ENCODE measurements around the gene PRDM16.
"Not testable (repeated sequence)": the region's sequence is repeated elsewhere in the genome, so short reads cannot be mapped to it uniquely, and the experiment has no call there.

PRDM16 gene

DNA sequence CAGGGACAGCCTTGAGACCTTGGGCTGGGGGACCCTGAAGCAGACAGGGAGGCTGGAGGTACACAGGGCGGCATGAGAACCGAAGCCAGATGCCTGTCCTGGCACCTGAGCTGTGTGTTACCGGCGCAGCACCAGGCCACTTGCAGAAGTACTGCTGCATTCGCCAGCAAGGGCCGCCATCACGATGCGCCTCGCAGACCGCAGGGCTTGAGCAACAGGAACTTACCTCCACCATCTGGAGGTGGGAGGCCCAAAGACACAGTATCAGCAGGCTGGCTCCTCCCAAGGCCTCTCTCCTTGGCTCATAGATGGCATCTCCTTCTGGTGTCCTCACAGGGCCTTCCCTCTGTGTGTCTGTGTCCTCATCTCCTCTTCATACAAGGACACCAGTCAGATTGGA is 90.1 kb downstream of the PRDM16 start:
- no peak for DNase-seq (ENCODE audit: extremely low read depth in 1 of 2, low read depth in 1 of 2)

DNA sequence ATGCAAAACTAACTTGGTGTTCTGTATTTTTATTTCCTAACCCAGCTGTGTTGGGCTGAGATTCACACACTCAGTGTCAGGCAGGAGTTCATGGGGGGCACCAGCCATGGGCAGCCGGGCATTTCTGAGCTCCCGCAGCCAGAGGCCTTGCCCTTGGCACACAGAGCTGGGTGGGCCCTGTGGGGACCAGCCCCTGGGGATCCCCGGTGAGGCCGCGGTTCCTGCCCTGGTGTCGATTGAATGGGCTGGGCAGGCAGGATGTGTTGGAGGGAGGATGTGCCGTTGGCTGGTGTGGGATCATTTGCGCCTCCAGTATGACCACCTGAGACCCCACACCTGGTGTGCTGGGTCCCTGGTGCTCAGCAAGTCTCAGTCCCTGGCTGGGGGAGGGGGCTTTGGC is 91.0 kb downstream of the PRDM16 start:
- no peak for DNase-seq (ENCODE audit: extremely low read depth in 1 of 2, low read depth in 1 of 2)

GRCh38 chr1:3160647-3161145 is 91.7 kb downstream of the PRDM16 start:
- no peak for DNase-seq (ENCODE audit: extremely low read depth in 1 of 2, low read depth in 1 of 2)

GRCh38 chr1:3161176-3161840 is 92.3 kb downstream of the PRDM16 start:
- no peak for DNase-seq (ENCODE audit: extremely low read depth in 1 of 2, low read depth in 1 of 2)

GRCh38 chr1:3162322-3162882 is 93.4 kb downstream of the PRDM16 start:
- DNase-seq (ENCODE audit: extremely low read depth in 1 of 2, low read depth in 1 of 2), result no peak

- DNase-seq (ENCODE audit: extremely low read depth in 1 of 2, low read depth in 1 of 2), result no peak
Observed at GRCh38 chr1:3163356-3163755, 94.4 kb downstream of the PRDM16 start.

DNA sequence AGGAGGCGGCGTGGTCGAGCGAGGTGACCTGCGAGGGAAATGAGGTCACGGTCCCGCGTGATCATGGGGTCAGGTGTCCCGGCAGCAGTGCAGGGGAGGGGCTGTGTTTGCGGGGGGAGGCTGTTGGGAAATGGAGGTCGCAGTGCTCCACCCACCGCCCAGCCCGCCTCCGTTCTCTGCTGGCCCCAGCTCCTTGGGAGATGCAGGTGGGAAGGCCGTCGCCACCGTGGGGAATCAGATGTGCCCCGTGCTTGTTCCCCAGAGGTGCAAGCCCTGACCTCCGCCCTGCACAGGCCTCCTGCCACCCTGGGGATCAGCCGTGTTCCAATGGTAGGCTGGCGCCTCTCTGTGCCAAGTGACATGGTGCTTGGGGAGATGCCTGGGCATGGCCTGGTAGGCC is 95.7 kb downstream of the PRDM16 start:
- no peak for DNase-seq (ENCODE audit: extremely low read depth in 1 of 2, low read depth in 1 of 2)

- not testable (repeated sequence) for DNase-seq (ENCODE audit: extremely low read depth in 1 of 2, low read depth in 1 of 2)
Observed at GRCh38 chr1:3165189-3165588, 96.2 kb downstream of the PRDM16 start.

GRCh38 chr1:3166206-3166918 is 97.4 kb downstream of the PRDM16 start:
- DNase-seq (ENCODE audit: extremely low read depth in 1 of 2, low read depth in 1 of 2), result no peak

DNA sequence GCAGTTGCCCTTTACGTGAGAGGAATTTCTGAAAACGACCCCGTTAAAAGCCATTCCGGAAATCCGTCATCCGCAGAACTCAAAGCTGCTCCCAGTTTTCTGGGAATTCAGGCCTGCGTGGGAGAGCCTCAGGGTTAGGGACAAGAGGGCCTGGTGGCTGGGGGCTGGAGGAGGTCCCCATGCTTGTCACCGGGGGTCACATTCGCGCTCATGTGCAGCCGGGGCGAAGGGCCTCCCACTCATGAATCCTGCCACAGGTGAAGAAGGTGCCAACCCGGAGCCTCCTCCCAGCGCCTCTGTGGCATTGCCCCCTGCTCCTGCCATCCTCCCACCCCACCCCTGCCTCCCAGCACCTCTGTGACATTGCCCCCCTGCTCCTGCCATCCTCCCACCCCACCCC is 98.3 kb downstream of the PRDM16 start:
- no peak for DNase-seq (ENCODE audit: extremely low read depth in 1 of 2, low read depth in 1 of 2)

GRCh38 chr1:3168678-3169077 is 99.7 kb downstream of the PRDM16 start:
- no peak for DNase-seq (ENCODE audit: extremely low read depth in 1 of 2, low read depth in 1 of 2)

GRCh38 chr1:3169665-3170356 is 100.8 kb downstream of the PRDM16 start:
- no peak for DNase-seq (ENCODE audit: extremely low read depth in 1 of 2, low read depth in 1 of 2)

DNA sequence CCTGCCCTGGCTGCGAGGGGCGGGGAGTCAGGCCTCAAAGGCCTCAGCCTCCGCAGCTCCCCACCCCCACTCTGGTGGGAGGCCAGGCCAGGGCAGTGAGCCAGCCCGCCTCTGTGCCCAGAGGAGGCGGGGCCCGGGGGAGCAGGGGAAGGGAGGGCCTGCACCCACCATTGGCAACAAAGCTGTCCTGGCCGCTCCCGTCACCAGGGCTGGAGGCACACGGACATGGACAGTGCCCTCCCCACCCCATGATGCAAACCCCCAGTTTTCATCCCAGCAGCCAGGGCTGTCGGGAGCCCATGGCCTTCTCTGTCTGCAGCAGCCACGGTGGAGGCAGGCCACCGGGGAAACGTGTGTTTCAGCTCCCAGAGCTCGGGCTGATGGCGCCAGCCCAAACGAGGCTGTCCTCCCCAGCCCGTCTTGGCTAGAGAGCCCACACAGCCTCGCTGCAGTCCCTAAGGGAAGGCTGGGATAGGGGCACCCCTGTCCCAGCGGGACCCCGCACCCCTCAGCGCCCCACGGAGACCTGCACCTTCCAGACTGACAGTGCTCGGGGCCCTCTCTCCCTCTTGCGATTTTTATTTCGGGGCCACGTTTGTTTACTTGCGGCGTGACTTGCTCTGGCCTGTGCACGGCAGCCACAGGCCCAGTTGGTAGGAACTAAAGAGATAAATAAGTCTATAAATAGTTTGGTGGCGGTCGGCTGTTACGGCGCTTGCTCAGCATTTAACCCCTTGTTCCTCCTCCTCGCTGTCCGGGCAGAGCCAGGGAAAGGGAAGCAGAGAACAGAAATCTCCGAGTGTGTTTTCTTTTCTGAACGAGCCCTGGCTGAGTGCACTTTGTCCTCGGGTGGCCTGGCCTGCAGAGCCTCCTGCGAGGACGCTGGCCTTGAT is 101.8 kb downstream of the PRDM16 start:
- DNase-seq (ENCODE audit: extremely low read depth in 1 of 2, low read depth in 1 of 2), result no peak

DNA sequence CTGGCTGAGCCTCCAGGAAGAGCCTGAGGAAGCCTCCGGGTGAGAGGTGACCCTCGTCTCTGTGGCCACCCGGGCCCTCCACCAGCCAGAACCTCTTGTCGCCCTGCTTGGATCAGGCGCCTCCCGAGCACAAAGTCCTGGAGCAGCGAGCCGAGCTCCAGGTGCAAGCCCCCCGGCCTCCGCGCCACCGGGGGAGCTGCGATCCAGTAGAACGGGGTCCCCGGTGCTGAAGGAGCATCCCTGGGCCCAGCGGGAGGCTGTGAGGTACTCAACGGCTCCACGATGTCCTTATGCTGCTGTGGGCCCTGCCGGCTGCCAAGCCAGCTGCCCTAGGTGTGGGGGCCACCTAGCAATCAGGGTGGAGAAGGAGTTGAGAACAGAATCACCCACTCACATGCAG is 102.8 kb downstream of the PRDM16 start:
- DNase-seq (ENCODE audit: extremely low read depth in 1 of 2, low read depth in 1 of 2), result no peak

- DNase-seq (ENCODE audit: extremely low read depth in 1 of 2, low read depth in 1 of 2), result no peak
Observed at GRCh38 chr1:3172431-3173380, 103.7 kb downstream of the PRDM16 start.

DNA sequence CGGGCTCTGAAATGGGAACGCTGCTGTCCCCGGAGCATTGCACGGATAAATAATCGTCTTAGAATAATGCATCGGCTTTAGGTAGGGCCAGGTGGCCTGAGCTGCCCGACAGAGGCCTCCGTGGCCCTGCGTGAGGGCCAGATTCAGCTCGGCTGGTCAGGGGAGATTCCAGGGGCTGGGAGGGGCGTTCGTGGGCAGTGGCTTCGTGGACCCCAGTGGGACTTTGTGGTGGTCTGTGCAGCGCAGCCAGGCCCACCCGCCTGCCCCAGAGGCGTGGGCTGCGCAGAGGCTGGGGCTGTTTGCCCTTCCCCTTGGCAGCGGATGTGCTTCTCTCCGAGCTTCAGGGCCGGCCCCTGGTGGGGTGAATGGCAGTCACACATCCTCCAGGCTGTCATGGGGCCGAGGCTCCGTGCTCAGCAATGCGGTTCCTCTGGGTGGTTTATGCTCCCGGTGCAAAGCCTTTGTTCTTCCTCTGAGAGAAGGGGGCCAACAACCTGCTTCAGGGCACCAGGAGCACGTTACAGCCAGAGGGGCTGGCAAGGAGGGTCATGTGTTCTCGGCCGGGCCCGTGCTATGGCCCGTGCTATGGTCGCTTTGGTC is 104.5 kb downstream of the PRDM16 start:
- no peak for DNase-seq (ENCODE audit: extremely low read depth in 1 of 2, low read depth in 1 of 2)

GRCh38 chr1:3174487-3175247 is 105.7 kb downstream of the PRDM16 start:
- no peak for DNase-seq (ENCODE audit: extremely low read depth in 1 of 2, low read depth in 1 of 2)

- DNase-seq (ENCODE audit: extremely low read depth in 1 of 2, low read depth in 1 of 2), result no peak
Observed at GRCh38 chr1:3175486-3175885, 106.5 kb downstream of the PRDM16 start.
